H1 (cell line): Measurements from ENCODE around the gene MIB2. TPM values are rescaled to one million over a fixed set of nuclear protein-coding genes. Genes with fewer than 3 reads are reported as not detected.

Experiments used
- BCL11A ChIP-seq, 2 experiments: IDR thresholded peaks; one replicate each; pipeline ENCODE4 v1.6.1; 2011; ENCODE audit warnings: low read depth in 2 of 2, low read length in 2 of 2, mild to moderate bottlenecking in 2 of 2
- FOSL1 ChIP-seq: IDR thresholded peaks from 2 replicates; pipeline ENCODE4 v1.6.1; 2011; ENCODE audit warnings: mild to moderate bottlenecking, low read depth, low read length, moderate library complexity; ENCODE audit not compliant: insufficient read depth
- TEAD4 ChIP-seq: IDR thresholded peaks from 2 replicates; pipeline ENCODE4 v1.6.1; 2012; ENCODE audit warnings: low read depth, low read length, inconsistent platforms, mixed read lengths
- polyA plus RNA-seq, 7 experiments: library from polyadenylated mRNA; depleted of rRNA in 3 of 7; stranded (reverse) in 5 of 7; unstranded in 2 of 7; fragments of >200 nt in 5 of 7; fragments of 200-250 nt in 2 of 7; gene quantifications; 1 replicate in 5 of 7; 2 replicates in 1 of 7; 4 replicates in 1 of 7; pipeline versions ENCODE4 v1.2.1 to v1.2.3, GENCODE V29; 2011 to 2013; ENCODE audit warnings: missing spikeins in 2 of 7, mixed read lengths in 2 of 7
- total RNA-seq: library from RNA; stranded (reverse); fragmentation: NEBNext Ultra II Directional; extraction: Animal tissue kit (Norgen Biotek cat#: 25700); gene quantifications from 2 replicates; pipeline ENCODE4 v1.2.1, GENCODE V29; 2021

Gene MIB2
- total and polyA plus RNA-seq, 2 of the 8 experiments (the other 6 are each of a cell fraction or from before 2014, with no cell fraction given): 32.5 to 60.0 TPM

- no peak for TF ChIP-seq BCL11A (IDR thresholded peaks at IDR 0.05; ENCODE audit: low read depth in 2 of 2, low read length in 2 of 2)
- no peak for TF ChIP-seq FOSL1
- TF ChIP-seq TEAD4: no peak
Observed at GRCh38 chr1:1598720-1599029, 16.6 kb upstream of the MIB2 start (continued).
